ENCODE measurements around the gene TMEM95. TPM values are rescaled to one million over a fixed set of nuclear protein-coding genes. Genes with fewer than 3 reads are reported as not detected.

Gene TMEM95
- total and polyA plus RNA-seq, 2 donors (not counting 1 experiment from before 2014, with no cell fraction given): 0.25 TPM; not detected in 1

GRCh38 chr17:7403727-7403976, 48.7 kb downstream of the TMEM95 start:
- Mint-ChIP-seq H3K27ac (peak overlapping the region; percentile 94), H3K27me3 (peaks cover 14% of the 10 kb centered on the region), H3K4me1 (peaks cover 20% of the 10 kb centered on the region), H3K9me3 (ENCODE audit: insufficient read depth) (no peaks in the 10 kb centered on the region), H3K4me3 (peak overlapping the region; percentile 98)
- Histone ChIP-seq H3K9ac (ENCODE audit: low read length) (peak overlapping the region; percentile 76), H3K4me2 (replicated peaks; ENCODE audit: low read depth, low read length, poor library complexity, severe bottlenecking) (peak overlapping the region; percentile 94), H3K27me3 (replicated peaks in 1 of 4; ENCODE audit: control extremely low read depth in 1 of 4, control insufficient read depth in 3 of 4, insufficient read depth in 4 of 4, low read length in 3 of 4) (peaks cover 0 to 22% (median 4%) of the 10 kb centered on the region in 4 experiments), H4K20me1 (ENCODE audit: control insufficient read depth, insufficient read depth, low read length, poor library complexity, severe bottlenecking) (no peaks in the 10 kb centered on the region), H2AFZ (ENCODE audit: insufficient read depth, low read depth, low read length, poor library complexity, severe bottlenecking) (peak overlapping the region; percentile 87), H3K79me2 (ENCODE audit: control insufficient read depth, insufficient read depth, low read length) (peaks cover 6% of the 10 kb centered on the region), H3K4me3 (ENCODE audit: control extremely low read depth in 1 of 5, extremely low read depth in 1 of 5, insufficient read depth in 1 of 5, low read depth in 2 of 5, low read length in 4 of 5) (peak overlapping the region; percentile 57 to 95 (median 82)), H3K9me3 (ENCODE audit: control extremely low read depth in 1 of 3, control insufficient read depth in 2 of 3, insufficient read depth in 1 of 3, low read length in 2 of 3) (peaks cover 0 to 4% (median 0%) of the 10 kb centered on the region in 3 donors), H3K36me3 (replicated peaks in 1 of 2; ENCODE audit: control extremely low read depth in 1 of 2, control insufficient read depth in 1 of 2, extremely low read depth in 1 of 2, insufficient read depth in 2 of 2, low read length in 1 of 2) (no peaks in the 10 kb centered on the region), H3K4me1 (ENCODE audit: control insufficient read depth in 2 of 2, insufficient read depth in 2 of 2, low read length in 2 of 2) (peaks cover 17 to 18% of the 10 kb centered on the region in 2 donors), H3K27ac (ENCODE audit: low read length in 2 of 2) (peak overlapping the region; percentile 45 to 59)
- POLR2A ChIA-PET: interaction anchor here (0.6 to 2.0 kb wide), 17 partner anchors 8 to 282 kb away, joined by 3 to 17 read pairs (median 5); partner anchors contain the start of genes ACADVL, ACAP1, DLG4 and MPDU1
- CTCF ChIA-PET: interaction anchor here (0.5 to 1.8 kb wide), 8 partner anchors 19 to 74 kb away, joined by 3 to 10 read pairs (median 4); partner anchors contain the start of gene TMEM102
- ATAC-seq (ENCODE audit: low read depth) (no peak), DNase-seq (no peak)
- no peak for TF ChIP-seq CTCF (IDR thresholded peaks at IDR 0.05)
- no peak for TF ChIP-seq EZH2 (IDR thresholded peaks at IDR 0.05; ENCODE audit: borderline replicate concordance, insufficient read depth, low read depth, low read length, poor library complexity, severe bottlenecking)
- under 1% methylated on average over 10 of the region's 13 CpGs for WGBS (ENCODE audit: insufficient coverage)
- intact Hi-C loops (cut with micrococcal nuclease): loop anchor here (5.0 kb wide), 1 partner anchor 169 kb away; no protein-coding TSS in a partner anchor

All from B cell (primary cell).